Measurements from ENCODE around the gene HUNK. TPM values are rescaled to one million over a fixed set of nuclear protein-coding genes. Genes with fewer than 3 reads are reported as not detected.

HUNK gene
- total RNA-seq, 1 donor from 2014 or later: 2.0 TPM

DNA sequence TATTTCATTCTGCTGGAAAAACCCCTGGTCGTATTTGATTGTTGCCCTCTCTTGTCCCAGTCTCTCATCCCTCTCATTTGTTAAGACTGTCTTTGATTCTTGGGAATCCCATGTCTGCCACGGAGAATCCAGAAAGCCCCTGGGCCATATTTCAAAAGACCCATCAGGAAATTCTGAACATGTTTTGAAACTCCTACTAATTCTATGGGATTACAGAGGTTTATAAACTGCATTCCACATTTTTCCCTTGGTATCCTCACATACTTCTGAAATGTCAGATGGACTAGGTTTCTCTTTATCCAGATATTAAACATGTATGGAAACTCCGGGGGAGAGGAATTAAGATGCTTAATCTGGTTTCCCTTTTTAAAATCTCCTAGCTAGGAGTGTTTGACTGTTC is 80.0 kb downstream of the HUNK start:
- TF ChIP-seq, protein P1, sequence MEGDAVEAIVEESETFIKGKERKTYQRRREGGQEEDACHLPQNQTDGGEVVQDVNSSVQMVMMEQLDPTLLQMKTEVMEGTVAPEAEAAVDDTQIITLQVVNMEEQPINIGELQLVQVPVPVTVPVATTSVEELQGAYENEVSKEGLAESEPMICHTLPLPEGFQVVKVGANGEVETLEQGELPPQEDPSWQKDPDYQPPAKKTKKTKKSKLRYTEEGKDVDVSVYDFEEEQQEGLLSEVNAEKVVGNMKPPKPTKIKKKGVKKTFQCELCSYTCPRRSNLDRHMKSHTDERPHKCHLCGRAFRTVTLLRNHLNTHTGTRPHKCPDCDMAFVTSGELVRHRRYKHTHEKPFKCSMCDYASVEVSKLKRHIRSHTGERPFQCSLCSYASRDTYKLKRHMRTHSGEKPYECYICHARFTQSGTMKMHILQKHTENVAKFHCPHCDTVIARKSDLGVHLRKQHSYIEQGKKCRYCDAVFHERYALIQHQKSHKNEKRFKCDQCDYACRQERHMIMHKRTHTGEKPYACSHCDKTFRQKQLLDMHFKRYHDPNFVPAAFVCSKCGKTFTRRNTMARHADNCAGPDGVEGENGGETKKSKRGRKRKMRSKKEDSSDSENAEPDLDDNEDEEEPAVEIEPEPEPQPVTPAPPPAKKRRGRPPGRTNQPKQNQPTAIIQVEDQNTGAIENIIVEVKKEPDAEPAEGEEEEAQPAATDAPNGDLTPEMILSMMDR (IDR thresholded peaks at IDR 0.05): no peak
- Histone ChIP-seq H3K4me3 (no peak overlapping the region), H3K27me3 (no peaks in the 10 kb centered on the region), H3K4me1 (no peaks in the 10 kb centered on the region), H3K9me3 (no peaks in the 10 kb centered on the region), H3K27ac (no peak overlapping the region), H3K36me3 (no peaks in the 10 kb centered on the region)
- DNase-seq (no peak), ATAC-seq (no peak)
- intact Hi-C loops (cut with DNase I): no loop called here

GRCh38 chr21:31957631-31958030 is 84.8 kb downstream of the HUNK start:
- no peak overlapping the region for H3K27ac ChIP-seq
- H3K27me3 ChIP-seq: no peaks in the 10 kb centered on the region
- no peak overlapping the region for H3K4me3 ChIP-seq
- intact Hi-C loops (cut with DNase I): no loop called here
- H3K9me3 ChIP-seq: no peaks in the 10 kb centered on the region
- ATAC-seq (no peak), DNase-seq (no peak)
- H3K36me3 ChIP-seq: no peaks in the 10 kb centered on the region
- H3K4me1 ChIP-seq: no peaks in the 10 kb centered on the region
- TF ChIP-seq, protein P1 (IDR thresholded peaks at IDR 0.05): no peak

DNA sequence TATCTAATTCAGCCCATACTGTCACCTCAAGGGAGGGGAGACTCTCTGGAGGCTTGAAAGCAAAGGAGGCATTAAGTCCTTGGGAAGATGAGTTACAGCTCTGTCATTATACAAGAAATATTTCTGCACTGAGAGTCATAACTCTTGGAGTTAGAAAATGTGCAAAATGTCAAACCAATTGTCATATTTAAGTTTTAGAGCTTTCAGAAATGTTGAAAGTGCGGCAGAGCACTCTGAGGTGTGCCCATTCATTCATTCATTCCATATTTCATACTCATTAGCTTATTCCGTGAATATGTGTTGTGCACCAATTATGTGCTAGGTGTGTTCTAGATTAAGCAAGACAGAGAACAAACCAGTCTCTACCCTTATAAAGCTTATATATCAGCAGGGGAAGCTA is 87.1 kb downstream of the HUNK start:
- H3K4me3 ChIP-seq: no peak overlapping the region
- intact Hi-C loops (cut with DNase I): no loop called here
- ATAC-seq (no peak), DNase-seq (no peak)
- no peaks in the 10 kb centered on the region for H3K36me3 ChIP-seq
- no peaks in the 10 kb centered on the region for H3K27me3 ChIP-seq
- H3K27ac ChIP-seq: no peak overlapping the region
- TF ChIP-seq, protein P1 (IDR thresholded peaks at IDR 0.05): no peak
- H3K4me1 ChIP-seq: peaks cover 3% of the 10 kb centered on the region
- no peaks in the 10 kb centered on the region for H3K9me3 ChIP-seq

DNA sequence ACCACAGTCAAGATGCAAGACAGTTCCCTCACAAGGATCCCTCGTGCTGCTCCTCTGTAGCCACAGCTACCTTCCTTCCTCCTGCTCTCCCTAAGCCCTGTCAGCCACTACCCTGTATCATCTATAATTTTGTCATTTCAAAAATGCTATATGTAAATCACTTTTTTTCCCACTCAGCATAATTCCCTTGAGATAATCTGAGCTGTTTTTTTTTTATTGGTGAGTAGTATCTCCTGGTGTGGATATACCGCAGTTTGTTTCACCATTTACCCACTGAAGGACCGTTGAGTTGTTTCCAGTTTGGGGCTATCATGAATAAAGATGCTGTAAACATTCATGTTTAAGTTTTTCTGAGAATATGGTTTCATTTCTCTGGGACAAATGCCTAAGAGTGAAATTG is 88.2 kb downstream of the HUNK start:
- H3K27ac ChIP-seq: no peak overlapping the region
- H3K27me3 ChIP-seq: no peaks in the 10 kb centered on the region
- no peaks in the 10 kb centered on the region for H3K36me3 ChIP-seq
- ATAC-seq (no peak), DNase-seq (no peak)
- intact Hi-C loops (cut with DNase I): no loop called here
- TF ChIP-seq, protein P1 (IDR thresholded peaks at IDR 0.05): no peak
- peaks cover 3% of the 10 kb centered on the region for H3K4me1 ChIP-seq
- no peak overlapping the region for H3K4me3 ChIP-seq
- H3K9me3 ChIP-seq: no peaks in the 10 kb centered on the region

GRCh38 chr21:31961704-31962103 is 88.9 kb downstream of the HUNK start:
- DNase-seq (no peak), ATAC-seq (no peak)
- H3K9me3 ChIP-seq: no peaks in the 10 kb centered on the region
- H3K36me3 ChIP-seq: no peaks in the 10 kb centered on the region
- no peaks in the 10 kb centered on the region for H3K27me3 ChIP-seq
- TF ChIP-seq, protein P1 (IDR thresholded peaks at IDR 0.05): no peak
- intact Hi-C loops (cut with DNase I): no loop called here
- no peak overlapping the region for H3K27ac ChIP-seq
- peaks cover 3% of the 10 kb centered on the region for H3K4me1 ChIP-seq
- H3K4me3 ChIP-seq: no peak overlapping the region

GRCh38 chr21:31964692-31965091 is 91.9 kb downstream of the HUNK start:
- no peak overlapping the region for H3K4me3 ChIP-seq
- TF ChIP-seq, protein P1 (IDR thresholded peaks at IDR 0.05): no peak
- no peak for ATAC-seq
- no peak for DNase-seq
- H3K36me3 ChIP-seq: no peaks in the 10 kb centered on the region
- no peaks in the 10 kb centered on the region for H3K27me3 ChIP-seq
- no peaks in the 10 kb centered on the region for H3K9me3 ChIP-seq
- intact Hi-C loops (cut with DNase I): no loop called here
- H3K4me1 ChIP-seq: peaks cover 3% of the 10 kb centered on the region
- H3K27ac ChIP-seq: no peak overlapping the region
